Activated CD8-positive, alpha-beta T cell treated with anti-CD3 and anti-CD28 coated beads for 36 hours (primary cell): ENCODE data around the gene BET1L. TPM values are rescaled to one million over a fixed set of nuclear protein-coding genes. Genes with fewer than 3 reads are reported as not detected.

Source experiments
- ATAC-seq: fragments of 200-7000 bp; cut with Tn5 transposase; one replicate; pipeline ENCODE4 v1.10.0; 2021; ENCODE audit warnings: mild to moderate bottlenecking, moderate library complexity
- CTCF ChIA-PET: fragments of 350-600 bp; sonication (Branson Sonifier 250); formaldehyde crosslinking; loops from one replicate; lab custom pipeline; 2021; ENCODE audit warnings: antibody characterized with exemption; lab: Charles Lee
- POLR2A ChIA-PET: fragments of 350-600 bp; sonication (Branson Sonifier 250); formaldehyde crosslinking; loops from one replicate; lab custom pipeline; 2021; ENCODE audit warnings: antibody characterized with exemption; lab: Charles Lee
- DNase-seq: peaks from one replicate; pipeline ENCODE4 v3.0.0-alpha.2; 2020
- H3K27ac Mint-ChIP-seq: one replicate; pipeline ENCODE4 v1.8.0; 2021; ENCODE audit warnings: mild to moderate bottlenecking, mixed read lengths
- H3K27me3 Mint-ChIP-seq: one replicate; pipeline ENCODE4 v1.8.0; 2021; ENCODE audit warnings: mixed read lengths
- H3K36me3 Mint-ChIP-seq: one replicate; pipeline ENCODE4 v1.8.0; 2021; ENCODE audit warnings: low read depth, mixed read lengths
- H3K4me1 Mint-ChIP-seq: one replicate; pipeline ENCODE4 v1.8.0; 2021; ENCODE audit warnings: low read depth, mixed read lengths
- H3K4me3 Mint-ChIP-seq: one replicate; pipeline ENCODE4 v1.8.0; 2021; ENCODE audit warnings: mild to moderate bottlenecking, moderate library complexity, mixed read lengths
- H3K9me3 Mint-ChIP-seq: one replicate; pipeline ENCODE4 v1.8.0; 2021; ENCODE audit warnings: mixed read lengths
- intact Hi-C: fragments of 100-400 bp; cut with micrococcal nuclease; formaldehyde crosslinking; loops from one replicate; pipeline ENCODE4 v1.10.0; 2022
- total RNA-seq, 2 experiments: library from RNA; stranded (reverse); gene quantifications; one replicate each; pipeline ENCODE4 v1.2.3, GENCODE V29; 2021
- TF ChIP-seq, protein P1 (sequence below): fragments of 200-600 bp; IDR thresholded peaks from one replicate; pipeline ENCODE4 v1.8.0; 2022; ENCODE audit warnings: antibody characterized with exemption, mild to moderate bottlenecking

The BET1L gene
- total RNA-seq, 2 experiments from 2014 or later: 58.4 to 68.9 TPM

DNA sequence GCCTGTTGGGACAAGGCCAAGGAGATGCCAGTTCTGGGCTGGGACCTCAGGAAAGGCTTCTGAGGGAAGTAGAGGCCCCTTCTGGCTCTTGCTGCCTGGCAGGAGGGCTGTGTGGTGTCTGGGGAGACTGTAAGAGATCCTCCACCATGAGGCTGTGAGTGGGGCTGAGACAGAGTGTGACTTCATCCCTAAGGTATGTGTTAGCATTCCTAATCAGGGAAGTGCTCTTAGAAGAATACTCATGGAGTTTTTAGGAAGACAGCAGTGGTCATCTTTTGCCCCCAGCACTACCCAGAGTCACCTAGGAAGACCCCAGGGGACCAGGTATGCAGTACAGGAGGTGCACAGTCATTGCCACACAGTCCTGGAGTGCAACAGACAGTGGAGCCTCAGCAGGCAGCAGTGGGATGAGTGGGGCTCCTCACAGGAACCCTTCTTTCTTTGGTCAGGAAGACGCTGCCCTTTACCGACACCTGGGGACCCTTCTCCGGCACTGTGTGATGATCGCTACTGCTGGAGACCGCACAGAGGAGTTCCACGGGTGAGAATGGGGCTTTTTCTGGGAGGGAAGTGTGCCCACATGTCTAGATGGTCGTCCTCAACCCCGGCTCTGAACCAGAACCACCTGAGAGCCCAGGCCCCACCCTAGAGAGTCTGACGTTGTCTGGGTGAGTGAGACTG lies 3.1 kb upstream of the BET1L start:
- H3K4me3 Mint-ChIP-seq: peak overlapping the region; percentile 96
- peak overlapping the region; percentile 87 for H3K27ac Mint-ChIP-seq
- no peaks in the 10 kb centered on the region for H3K27me3 Mint-ChIP-seq
- H3K36me3 Mint-ChIP-seq: peaks cover 61% of the 10 kb centered on the region
- H3K4me1 Mint-ChIP-seq: peaks cover 30% of the 10 kb centered on the region
- no peaks in the 10 kb centered on the region for H3K9me3 Mint-ChIP-seq
- ATAC-seq: no peak
- TF ChIP-seq, protein P1, sequence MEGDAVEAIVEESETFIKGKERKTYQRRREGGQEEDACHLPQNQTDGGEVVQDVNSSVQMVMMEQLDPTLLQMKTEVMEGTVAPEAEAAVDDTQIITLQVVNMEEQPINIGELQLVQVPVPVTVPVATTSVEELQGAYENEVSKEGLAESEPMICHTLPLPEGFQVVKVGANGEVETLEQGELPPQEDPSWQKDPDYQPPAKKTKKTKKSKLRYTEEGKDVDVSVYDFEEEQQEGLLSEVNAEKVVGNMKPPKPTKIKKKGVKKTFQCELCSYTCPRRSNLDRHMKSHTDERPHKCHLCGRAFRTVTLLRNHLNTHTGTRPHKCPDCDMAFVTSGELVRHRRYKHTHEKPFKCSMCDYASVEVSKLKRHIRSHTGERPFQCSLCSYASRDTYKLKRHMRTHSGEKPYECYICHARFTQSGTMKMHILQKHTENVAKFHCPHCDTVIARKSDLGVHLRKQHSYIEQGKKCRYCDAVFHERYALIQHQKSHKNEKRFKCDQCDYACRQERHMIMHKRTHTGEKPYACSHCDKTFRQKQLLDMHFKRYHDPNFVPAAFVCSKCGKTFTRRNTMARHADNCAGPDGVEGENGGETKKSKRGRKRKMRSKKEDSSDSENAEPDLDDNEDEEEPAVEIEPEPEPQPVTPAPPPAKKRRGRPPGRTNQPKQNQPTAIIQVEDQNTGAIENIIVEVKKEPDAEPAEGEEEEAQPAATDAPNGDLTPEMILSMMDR: no peak
- intact Hi-C loops: no loop called here
- ChIA-PET POLR2A (interaction anchor here (0.6 to 1.0 kb wide), 3 partner anchors 24 to 1767 kb away, joined by 3 to 4 read pairs (median 4); no protein-coding TSS in a partner anchor), CTCF (interaction anchor here (1.5 kb wide), 1 partner anchor 41 kb away, joined by 8 read pairs; no protein-coding TSS in a partner anchor)
- DNase-seq: no peak

DNA sequence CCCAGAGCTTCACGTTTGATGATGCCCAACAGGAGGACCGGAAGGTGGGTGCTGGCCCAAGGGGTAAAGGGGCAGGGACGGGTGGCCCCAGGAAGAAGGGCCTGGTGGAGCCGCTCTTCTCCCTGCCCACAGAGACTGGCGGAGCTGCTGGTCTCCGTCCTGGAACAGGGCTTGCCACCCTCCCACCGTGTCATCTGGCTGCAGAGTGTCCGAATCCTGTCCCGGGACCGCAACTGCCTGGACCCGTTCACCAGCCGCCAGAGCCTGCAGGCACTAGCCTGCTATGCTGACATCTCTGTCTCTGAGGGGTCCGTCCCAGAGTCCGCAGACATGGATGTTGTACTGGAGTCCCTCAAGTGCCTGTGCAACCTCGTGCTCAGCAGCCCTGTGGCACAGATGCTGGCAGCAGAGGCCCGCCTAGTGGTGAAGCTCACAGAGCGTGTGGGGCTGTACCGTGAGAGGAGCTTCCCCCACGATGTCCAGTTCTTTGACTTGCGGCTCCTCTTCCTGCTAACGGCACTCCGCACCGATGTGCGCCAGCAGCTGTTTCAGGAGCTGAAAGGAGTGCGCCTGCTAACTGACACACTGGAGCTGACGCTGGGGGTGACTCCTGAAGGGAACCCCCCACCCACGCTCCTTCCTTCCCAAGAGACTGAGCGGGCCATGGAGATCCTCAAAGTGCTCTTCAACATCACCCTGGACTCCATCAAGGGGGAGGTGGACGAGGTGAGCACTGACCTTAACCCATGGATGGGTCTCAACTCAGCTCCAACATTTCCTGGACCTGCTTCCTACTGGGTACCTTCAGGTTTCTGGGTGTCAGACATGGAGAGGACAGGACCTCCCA lies 2.3 kb upstream of the BET1L start:
- DNase-seq: no peak
- POLR2A ChIA-PET: interaction anchor here (0.6 to 4.3 kb wide), 11 partner anchors 8 to 1768 kb away, joined by 3 to 15 read pairs (median 4); partner anchors contain the start of gene PGGHG
- Mint-ChIP-seq H3K9me3 (no peaks in the 10 kb centered on the region), H3K27me3 (no peaks in the 10 kb centered on the region), H3K4me3 (peak overlapping the region; percentile 96), H3K36me3 (peaks cover 61% of the 10 kb centered on the region), H3K4me1 (peaks cover 36% of the 10 kb centered on the region), H3K27ac (peak overlapping the region; percentile 87)
- TF ChIP-seq, protein P1: no peak
- no peak for ATAC-seq
- CTCF ChIA-PET: interaction anchor here (1.5 to 1.9 kb wide), 2 partner anchors 26 to 41 kb away, joined by 7 to 8 read pairs; partner anchors contain the start of gene SIRT3
- intact Hi-C loops: no loop called here

DNA sequence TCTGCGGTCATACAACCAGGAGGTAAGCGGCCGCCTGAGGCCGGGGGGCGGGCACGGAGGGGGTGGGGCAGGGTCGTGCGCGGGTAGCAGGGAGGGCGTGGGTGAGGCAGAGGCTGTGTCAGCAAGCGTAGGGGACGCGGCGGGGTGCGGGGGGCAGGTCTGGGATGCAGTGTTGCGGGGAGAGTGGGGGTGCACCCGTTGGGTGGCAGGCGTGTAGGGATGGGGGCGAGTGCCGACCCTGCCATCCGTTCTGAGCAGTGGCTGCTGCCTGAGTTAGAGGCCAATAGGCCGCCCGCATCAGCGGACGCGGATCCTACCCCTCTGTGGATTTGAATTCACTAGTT lies 1.7 kb upstream of the BET1L start:
- Mint-ChIP-seq H3K9me3 (no peaks in the 10 kb centered on the region), H3K36me3 (peaks cover 60% of the 10 kb centered on the region)
- TF ChIP-seq, protein P1: no peak

DNA sequence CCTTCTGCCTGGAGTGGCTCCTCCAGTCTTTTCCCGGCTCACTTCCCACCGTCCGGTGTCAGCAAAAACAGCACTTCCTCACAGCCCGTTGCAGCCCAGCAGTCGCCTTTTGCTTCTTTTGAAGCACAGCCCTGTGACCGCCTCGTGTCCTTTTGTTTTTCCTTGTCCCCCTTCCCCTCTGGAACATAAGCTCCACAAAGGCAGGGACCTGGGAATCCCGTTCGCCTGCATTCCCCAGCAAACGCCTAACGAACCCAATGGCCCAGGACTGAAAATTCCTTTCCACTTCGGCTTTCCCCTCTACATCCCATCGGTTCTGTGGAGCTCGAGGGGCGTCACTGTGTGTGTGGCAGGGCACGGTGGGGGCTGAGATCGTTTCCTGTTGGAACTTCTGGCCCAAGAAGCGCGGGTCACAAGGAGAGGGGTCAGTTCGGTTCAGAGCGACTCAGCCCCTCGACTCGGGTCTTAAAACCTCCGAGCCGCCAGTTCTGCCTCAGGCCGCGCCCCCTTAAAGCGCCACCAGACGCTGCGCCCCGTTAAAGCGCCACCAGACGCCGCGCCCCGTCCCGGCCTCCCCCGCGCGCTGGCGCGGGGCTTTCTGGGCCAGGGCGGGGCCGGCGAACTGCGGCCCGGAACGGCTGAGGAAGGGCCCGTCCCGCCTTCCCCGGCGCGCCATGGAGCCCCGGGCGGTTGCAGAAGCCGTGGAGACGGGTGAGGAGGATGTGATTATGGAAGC lies 1.1 kb upstream of the BET1L start:
- Mint-ChIP-seq H3K4me1 (peaks cover 45% of the 10 kb centered on the region), H3K27ac (peak overlapping the region; percentile 99), H3K36me3 (peaks cover 58% of the 10 kb centered on the region), H3K27me3 (no peaks in the 10 kb centered on the region), H3K4me3 (peak overlapping the region; percentile 96), H3K9me3 (no peaks in the 10 kb centered on the region)
- ChIA-PET POLR2A (interaction anchor here (0.6 to 5.9 kb wide), 11 partner anchors 9 to 310 kb away, joined by 3 to 43 read pairs (median 4); partner anchors contain the start of genes PGGHG, PSMD13 and SIRT3), CTCF (interaction anchor here (1.5 to 2.6 kb wide), 3 partner anchors 27 to 42 kb away, joined by 7 to 8 read pairs (median 8); partner anchors contain the start of genes PSMD13 and SIRT3)
- TF ChIP-seq, protein P1: no peak
- intact Hi-C loops: no loop called here
- DNase-seq (peak; percentile 88), ATAC-seq (peak; percentile 64)

More for the DNA sequence above, 1.7 kb upstream of the BET1L start:
- POLR2A ChIA-PET: interaction anchor here (0.6 to 5.9 kb wide), 11 partner anchors 9 to 147 kb away, joined by 3 to 43 read pairs (median 4); partner anchors contain the start of genes PGGHG, PSMD13 and SIRT3
- peak overlapping the region; percentile 87 for H3K27ac Mint-ChIP-seq
- DNase-seq (no peak), ATAC-seq (peak; percentile 1)
- H3K4me1 Mint-ChIP-seq: peaks cover 40% of the 10 kb centered on the region
- intact Hi-C loops: no loop called here
- CTCF ChIA-PET: interaction anchor here (1.5 to 2.6 kb wide), 3 partner anchors 27 to 42 kb away, joined by 7 to 8 read pairs (median 8); partner anchors contain the start of genes PSMD13 and SIRT3
- H3K27me3 Mint-ChIP-seq: no peaks in the 10 kb centered on the region
- peak overlapping the region; percentile 96 for H3K4me3 Mint-ChIP-seq
